HEK293 (cell line): ENCODE measurements around the gene ADAMTS17.
A peak's percentile ranks its signal among the peaks of the same experiment; 100 is the strongest.

Experiments used
- CTCF ChIA-PET: fragments of 350-600 bp; formaldehyde crosslinking; extraction: SDS; loops from one replicate; lab custom pipeline; 2021; ENCODE audit warnings: antibody characterized with exemption; lab: Yijun Ruan, JAX
- POLR2A ChIA-PET: fragments of 300-600 bp; formaldehyde crosslinking; extraction: SDS; loops from one replicate; lab custom pipeline; 2020; ENCODE audit warnings: antibody characterized with exemption, inconsistent platforms; lab: Yijun Ruan, JAX
- H3K27ac ChIP-seq: fragments of 200-500 bp; sonication (Bioruptor generic); 2 replicates; pipeline ENCODE4 v1.5.1; 2014; ENCODE audit warnings: low read depth, low read length, control low read depth, inconsistent platforms; ENCODE audit errors: extremely low read depth
- H3K36me3 ChIP-seq, 2 experiments: fragments of 200-500 bp in 1 of 2; sonication (Bioruptor generic) in 1 of 2; 1 replicate in 1 of 2; 2 replicates in 1 of 2; pipeline ENCODE4 v1.5.1; 2014 to 2017; ENCODE audit warnings: inconsistent platforms in 2 of 2, low read length in 2 of 2; ENCODE audit not compliant: control insufficient read depth in 2 of 2, insufficient read depth in 1 of 2
- H3K4me1 ChIP-seq: fragments of 200-500 bp; sonication (Bioruptor generic); 2 replicates; pipeline ENCODE4 v1.5.1; 2014; ENCODE audit warnings: mild to moderate bottlenecking, low read length, inconsistent platforms; ENCODE audit not compliant: control insufficient read depth, insufficient read depth
- H3K4me3 ChIP-seq: 2 replicates; pipeline ENCODE4 v1.5.1; 2011; ENCODE audit warnings: low read depth, mild to moderate bottlenecking, control low read depth, low read length, moderate library complexity
- H3K9me3 ChIP-seq: fragments of 200-500 bp; sonication (Bioruptor generic); 2 replicates; pipeline ENCODE4 v1.5.1; 2014; ENCODE audit warnings: low read depth, low read length, inconsistent platforms; ENCODE audit not compliant: control insufficient read depth, insufficient read depth
- FEZF1 ChIP-seq: fragments of 450-650 bp; formaldehyde crosslinking; IDR thresholded peaks from 2 replicates; pipeline ENCODE4 v1.5.1; 2016; ENCODE audit warnings: missing biosample characterization, missing genetic modification characterization
- GLI4 ChIP-seq: fragments of 450-650 bp; formaldehyde crosslinking; IDR thresholded peaks from 2 replicates; pipeline ENCODE4 v1.5.1; 2016; ENCODE audit warnings: missing biosample characterization, missing genetic modification characterization
- PATZ1 ChIP-seq: fragments of 450-650 bp; formaldehyde crosslinking; IDR thresholded peaks from 2 replicates; pipeline ENCODE4 v1.5.1; 2016; ENCODE audit warnings: missing biosample characterization, missing genetic modification characterization
- SETDB1 ChIP-seq: IDR thresholded peaks from one replicate; pipeline ENCODE4 v1.6.1; 2017; ENCODE audit warnings: mild to moderate bottlenecking, low read length, moderate library complexity, mixed read lengths; ENCODE audit not compliant: insufficient read length
- ZIC2 ChIP-seq: fragments of 450-650 bp; formaldehyde crosslinking; IDR thresholded peaks from 2 replicates; pipeline ENCODE4 v1.5.1; 2016; ENCODE audit warnings: missing biosample characterization, missing genetic modification characterization
- ZNF239 ChIP-seq: fragments of 450-650 bp; formaldehyde crosslinking; IDR thresholded peaks from 2 replicates; pipeline ENCODE4 v1.5.1; 2016; ENCODE audit warnings: missing biosample characterization, missing genetic modification characterization
- ZNF274 ChIP-seq, 2 experiments: fragments of 200-500 bp in 1 of 2; fragments of 450-650 bp in 1 of 2; sonication (Bioruptor generic) in 1 of 2; formaldehyde crosslinking in 1 of 2; IDR thresholded peaks; 2 replicates each; pipeline versions ENCODE4 v1.5.1 to v1.6.1; 2014 to 2016; ENCODE audit warnings: borderline replicate concordance in 1 of 2, inconsistent platforms in 1 of 2, low read length in 1 of 2, missing biosample characterization in 1 of 2, missing genetic modification characterization in 1 of 2
- ZNF341 ChIP-seq: fragments of 450-650 bp; formaldehyde crosslinking; IDR thresholded peaks from 2 replicates; pipeline ENCODE4; 2016; ENCODE audit warnings: low read depth, missing biosample characterization, missing genetic modification characterization
- ZNF777 ChIP-seq: fragments of 450-650 bp; formaldehyde crosslinking; IDR thresholded peaks from 2 replicates; pipeline ENCODE4 v1.5.1; 2017; ENCODE audit warnings: missing biosample characterization, missing genetic modification characterization, borderline replicate concordance

Gene ADAMTS17

GRCh38 chr15:100311833-100312476 is 29.8 kb downstream of the ADAMTS17 start:
- Histone ChIP-seq H3K9me3 (no peaks in the 10 kb centered on the region), H3K4me1 (peaks cover 3% of the 10 kb centered on the region; the same call in 1 of the 2 replicates), H3K4me3 (no peak overlapping the region), H3K36me3 (peaks cover 0 to 4% of the 10 kb centered on the region in 2 experiments; a peak in 1 of 3 replicates), H3K27ac (no peak overlapping the region)
- ChIA-PET POLR2A (interaction anchor here (0.7 kb wide), 1 partner anchor 105 kb away, joined by 3 read pairs; no protein-coding TSS in a partner anchor), CTCF (interaction anchor here (0.7 to 1.9 kb wide), 4 partner anchors 27 to 561 kb away, joined by 3 to 7 read pairs (median 3); no protein-coding TSS in a partner anchor)
- TF ChIP-seq GLI4 (tag by site-specific recombination) (no peak), SETDB1 (peak; percentile 50)

- no peak overlapping the region for H3K27ac ChIP-seq
- H3K36me3 ChIP-seq, result peaks cover 0 to 4% of the 10 kb centered on the region in 2 experiments; a peak in 1 of 3 replicates
- no peak overlapping the region for H3K4me3 ChIP-seq
- no peak for TF ChIP-seq ZNF777 (tag by site-specific recombination)
- peak; percentile 38; the same call in 1 of the 2 replicates for TF ChIP-seq ZNF341 (tag by site-specific recombination)
- no peak for TF ChIP-seq FEZF1 (tag by site-specific recombination)
- TF ChIP-seq ZNF239 (tag by site-specific recombination), result no peak
- POLR2A ChIA-PET, result interaction anchor here (0.7 kb wide), 1 partner anchor 104 kb away, joined by 3 read pairs; no protein-coding TSS in a partner anchor
- CTCF ChIA-PET, result interaction anchor here (0.7 to 1.9 kb wide), 3 partner anchors 39 to 562 kb away, joined by 3 to 7 read pairs (median 3); no protein-coding TSS in a partner anchor
- no peaks in the 10 kb centered on the region for H3K9me3 ChIP-seq
- H3K4me1 ChIP-seq, result peaks cover 3% of the 10 kb centered on the region; the same call in 1 of the 2 replicates
These were observed 30.6 kb downstream of the ADAMTS17 start for GRCh38 chr15:100311154-100311625.

GRCh38 chr15:100310513-100311153 is 31.1 kb downstream of the ADAMTS17 start:
- Histone ChIP-seq H3K9me3 (no peaks in the 10 kb centered on the region), H3K4me3 (no peak overlapping the region), H3K27ac (no peak overlapping the region), H3K36me3 (peaks cover 0 to 4% of the 10 kb centered on the region in 2 experiments; a peak in 1 of 3 replicates), H3K4me1 (peaks cover 3% of the 10 kb centered on the region; the same call in 1 of the 2 replicates)
- ChIA-PET CTCF (interaction anchor here (1.7 to 1.9 kb wide), 2 partner anchors 28 to 39 kb away, joined by 4 to 7 read pairs; no protein-coding TSS in a partner anchor), POLR2A (no interaction called here)
- 0 out of 2 replicates have a peak, but pooled peaks have one; percentile 21 for TF ChIP-seq ZIC2
- no peak for TF ChIP-seq PATZ1 (tag by site-specific recombination)

GRCh38 chr15:100310041-100310405 is 31.8 kb downstream of the ADAMTS17 start:
- Histone ChIP-seq H3K36me3 (peaks cover 0 to 4% of the 10 kb centered on the region in 2 experiments; a peak in 1 of 3 replicates), H3K9me3 (no peaks in the 10 kb centered on the region), H3K4me1 (peaks cover 3% of the 10 kb centered on the region; the same call in 1 of the 2 replicates), H3K27ac (no peak overlapping the region), H3K4me3 (no peak overlapping the region)
- ChIA-PET POLR2A (no interaction called here), CTCF (interaction anchor here (1.7 kb wide), 1 partner anchor 29 kb away, joined by 4 read pairs; no protein-coding TSS in a partner anchor)
- TF ChIP-seq ZNF274 (IDR thresholded peaks at IDR 0.05; ENCODE audit: low read length), result no peak
- no peak for TF ChIP-seq ZNF274 (tag by site-specific recombination; IDR thresholded peaks at IDR 0.05; ENCODE audit: borderline replicate concordance)
